ENCODE results near the gene KDM4F. TPM values are rescaled to one million over a fixed set of nuclear protein-coding genes. Genes with fewer than 3 reads are reported as not detected.

Gene KDM4F
- total RNA-seq, 1 experiment from 2014 or later, result not detected

- Mint-ChIP-seq H3K4me1 (ENCODE audit: insufficient read depth, unreplicated experiment) (no peaks in the 10 kb centered on the region), H3K4me3 (ENCODE audit: unreplicated experiment) (no peak overlapping the region), H3K27ac (ENCODE audit: low read depth, unreplicated experiment) (no peak overlapping the region), H3K9me3 (ENCODE audit: unreplicated experiment) (peaks cover 8% of the 10 kb centered on the region), H3K27me3 (ENCODE audit: insufficient read depth, unreplicated experiment) (peaks cover 36% of the 10 kb centered on the region), H3K36me3 (ENCODE audit: insufficient read depth, unreplicated experiment) (peaks cover 4% of the 10 kb centered on the region)
- TF ChIP-seq, protein P1, sequence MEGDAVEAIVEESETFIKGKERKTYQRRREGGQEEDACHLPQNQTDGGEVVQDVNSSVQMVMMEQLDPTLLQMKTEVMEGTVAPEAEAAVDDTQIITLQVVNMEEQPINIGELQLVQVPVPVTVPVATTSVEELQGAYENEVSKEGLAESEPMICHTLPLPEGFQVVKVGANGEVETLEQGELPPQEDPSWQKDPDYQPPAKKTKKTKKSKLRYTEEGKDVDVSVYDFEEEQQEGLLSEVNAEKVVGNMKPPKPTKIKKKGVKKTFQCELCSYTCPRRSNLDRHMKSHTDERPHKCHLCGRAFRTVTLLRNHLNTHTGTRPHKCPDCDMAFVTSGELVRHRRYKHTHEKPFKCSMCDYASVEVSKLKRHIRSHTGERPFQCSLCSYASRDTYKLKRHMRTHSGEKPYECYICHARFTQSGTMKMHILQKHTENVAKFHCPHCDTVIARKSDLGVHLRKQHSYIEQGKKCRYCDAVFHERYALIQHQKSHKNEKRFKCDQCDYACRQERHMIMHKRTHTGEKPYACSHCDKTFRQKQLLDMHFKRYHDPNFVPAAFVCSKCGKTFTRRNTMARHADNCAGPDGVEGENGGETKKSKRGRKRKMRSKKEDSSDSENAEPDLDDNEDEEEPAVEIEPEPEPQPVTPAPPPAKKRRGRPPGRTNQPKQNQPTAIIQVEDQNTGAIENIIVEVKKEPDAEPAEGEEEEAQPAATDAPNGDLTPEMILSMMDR (IDR thresholded peaks at IDR 0.05; ENCODE audit: unreplicated experiment), result no peak
- BruUV-seq (replicated peaks), result no TSS peak
- DNase-seq (ENCODE audit: unreplicated experiment), result no peak
- CTCF ChIA-PET, result interaction anchor here (0.6 kb wide), 1 partner anchor 114 kb away, joined by 3 read pairs; no protein-coding TSS in a partner anchor
- POLR2A ChIA-PET, result interaction anchor here (1.4 kb wide), 1 partner anchor 26 kb away, joined by 5 read pairs; no protein-coding TSS in a partner anchor
- intact Hi-C loops (cut with micrococcal nuclease), result no loop called here
Observed at GRCh38 chr11:95042239-95042638, 7.0 kb upstream of the KDM4F start.

GRCh38 chr11:95042906-95043305 is 6.3 kb upstream of the KDM4F start:
- H3K9me3 Mint-ChIP-seq (ENCODE audit: unreplicated experiment), result peaks cover 6% of the 10 kb centered on the region
- H3K36me3 Mint-ChIP-seq (ENCODE audit: insufficient read depth, unreplicated experiment), result peaks cover 4% of the 10 kb centered on the region
- TF ChIP-seq, protein P1 (IDR thresholded peaks at IDR 0.05; ENCODE audit: unreplicated experiment), result no peak
- peaks cover 36% of the 10 kb centered on the region for H3K27me3 Mint-ChIP-seq (ENCODE audit: insufficient read depth, unreplicated experiment)
- no peak overlapping the region for H3K4me3 Mint-ChIP-seq (ENCODE audit: unreplicated experiment)
- CTCF ChIA-PET, result no interaction called here
- POLR2A ChIA-PET, result interaction anchor here (0.7 to 1.4 kb wide), 2 partner anchors 26 to 748 kb away, joined by 3 to 5 read pairs; no protein-coding TSS in a partner anchor
- no peak for DNase-seq (ENCODE audit: unreplicated experiment)
- H3K4me1 Mint-ChIP-seq (ENCODE audit: insufficient read depth, unreplicated experiment), result no peaks in the 10 kb centered on the region
- no TSS peak for BruUV-seq (replicated peaks)
- H3K27ac Mint-ChIP-seq (ENCODE audit: low read depth, unreplicated experiment), result no peak overlapping the region
- intact Hi-C loops (cut with micrococcal nuclease), result no loop called here

- no peaks in the 10 kb centered on the region for H3K36me3 Mint-ChIP-seq (ENCODE audit: insufficient read depth, unreplicated experiment)
- POLR2A ChIA-PET, result interaction anchor here (0.7 to 1.2 kb wide), 2 partner anchors 23 to 747 kb away, joined by 3 to 9 read pairs; partner anchors contain the start of gene SRSF8
- TF ChIP-seq, protein P1 (IDR thresholded peaks at IDR 0.05; ENCODE audit: unreplicated experiment), result no peak
- DNase-seq (ENCODE audit: unreplicated experiment), result no peak
- CTCF ChIA-PET, result no interaction called here
- peaks cover 47% of the 10 kb centered on the region for H3K27me3 Mint-ChIP-seq (ENCODE audit: insufficient read depth, unreplicated experiment)
- no peaks in the 10 kb centered on the region for H3K4me1 Mint-ChIP-seq (ENCODE audit: insufficient read depth, unreplicated experiment)
- no peak overlapping the region for H3K4me3 Mint-ChIP-seq (ENCODE audit: unreplicated experiment)
- BruUV-seq (replicated peaks), result no TSS peak
- intact Hi-C loops (cut with micrococcal nuclease), result no loop called here
- no peak overlapping the region for H3K27ac Mint-ChIP-seq (ENCODE audit: low read depth, unreplicated experiment)
- H3K9me3 Mint-ChIP-seq (ENCODE audit: unreplicated experiment), result no peaks in the 10 kb centered on the region
Observed at GRCh38 chr11:95044010-95044409, 5.2 kb upstream of the KDM4F start.

- BruUV-seq (replicated peaks), result no TSS peak
- POLR2A ChIA-PET, result interaction anchor here (0.6 to 0.7 kb wide), 3 partner anchors 10 to 76 kb away, joined by 3 to 4 read pairs (median 3); no protein-coding TSS in a partner anchor
- CTCF ChIA-PET, result no interaction called here
- Mint-ChIP-seq H3K4me1 (ENCODE audit: insufficient read depth, unreplicated experiment) (no peaks in the 10 kb centered on the region), H3K36me3 (ENCODE audit: insufficient read depth, unreplicated experiment) (no peaks in the 10 kb centered on the region), H3K27me3 (ENCODE audit: insufficient read depth, unreplicated experiment) (peaks cover 48% of the 10 kb centered on the region), H3K27ac (ENCODE audit: low read depth, unreplicated experiment) (no peak overlapping the region), H3K9me3 (ENCODE audit: unreplicated experiment) (no peaks in the 10 kb centered on the region), H3K4me3 (ENCODE audit: unreplicated experiment) (no peak overlapping the region)
- TF ChIP-seq, protein P1 (IDR thresholded peaks at IDR 0.05; ENCODE audit: unreplicated experiment), result no peak
- intact Hi-C loops (cut with micrococcal nuclease), result no loop called here
- DNase-seq (ENCODE audit: unreplicated experiment), result no peak
Observed at GRCh38 chr11:95045812-95046211, 3.4 kb upstream of the KDM4F start.

Measured in MCF 10A (cell line).